ENCODE data around the gene ANXA3. TPM values are rescaled to one million over a fixed set of nuclear protein-coding genes. Genes with fewer than 3 reads are reported as not detected.
"Not testable (repeated sequence)": the region's sequence is repeated elsewhere in the genome, so short reads cannot be mapped to it uniquely, and the experiment has no call there.

ANXA3 gene
- total and polyA plus RNA-seq, 2 donors (not counting 1 experiment from before 2014, with no cell fraction given) = not detected

- ATAC-seq (ENCODE audit: low read depth) (no peak), DNase-seq (no peak)
- no peaks in the 10 kb centered on the region for H3K27me3 ChIP-seq (replicated peaks in 1 of 4; ENCODE audit: control extremely low read depth in 1 of 4, control insufficient read depth in 3 of 4, insufficient read depth in 4 of 4, low read length in 3 of 4)
- no peak overlapping the region for H3K4me2 ChIP-seq (replicated peaks; ENCODE audit: low read depth, low read length, poor library complexity, severe bottlenecking)
- H2AFZ ChIP-seq (ENCODE audit: insufficient read depth, low read depth, low read length, poor library complexity, severe bottlenecking) = no peak overlapping the region
- POLR2A ChIA-PET = no interaction called here
- Mint-ChIP-seq H3K27ac (no peak overlapping the region), H3K27me3 (peaks cover 3% of the 10 kb centered on the region), H3K4me1 (peaks cover 6% of the 10 kb centered on the region), H3K4me3 (no peak overlapping the region), H3K9me3 (ENCODE audit: insufficient read depth) (no peaks in the 10 kb centered on the region)
- intact Hi-C loops (cut with micrococcal nuclease) = no loop called here
- no peaks in the 10 kb centered on the region for H4K20me1 ChIP-seq (ENCODE audit: control insufficient read depth, insufficient read depth, low read length, poor library complexity, severe bottlenecking)
- CTCF ChIA-PET = no interaction called here
- H3K27ac ChIP-seq (ENCODE audit: low read length in 2 of 2) = no peak overlapping the region
- TF ChIP-seq EZH2 (IDR thresholded peaks at IDR 0.05; ENCODE audit: borderline replicate concordance, insufficient read depth, low read depth, low read length, poor library complexity, severe bottlenecking) (no peak), CTCF (IDR thresholded peaks at IDR 0.05) (no peak)
- H3K79me2 ChIP-seq (ENCODE audit: control insufficient read depth, insufficient read depth, low read length) = no peaks in the 10 kb centered on the region
- H3K9ac ChIP-seq (ENCODE audit: low read length) = no peak overlapping the region
- H3K9me3 ChIP-seq (ENCODE audit: control extremely low read depth in 1 of 3, control insufficient read depth in 2 of 3, insufficient read depth in 1 of 3, low read length in 2 of 3) = no peaks in the 10 kb centered on the region
- no peaks in the 10 kb centered on the region for H3K4me1 ChIP-seq (ENCODE audit: control insufficient read depth in 2 of 2, insufficient read depth in 2 of 2, low read length in 2 of 2)
- H3K4me3 ChIP-seq (ENCODE audit: control extremely low read depth in 1 of 5, extremely low read depth in 1 of 5, insufficient read depth in 1 of 5, low read depth in 2 of 5, low read length in 4 of 5) = no peak overlapping the region
- 100% methylated on average over 1 of the region's 3 CpGs for WGBS (ENCODE audit: insufficient coverage)
- no peaks in the 10 kb centered on the region for H3K36me3 ChIP-seq (replicated peaks in 1 of 2; ENCODE audit: control extremely low read depth in 1 of 2, control insufficient read depth in 1 of 2, extremely low read depth in 1 of 2, insufficient read depth in 2 of 2, low read length in 1 of 2)
These were observed 44.7 kb downstream of the ANXA3 start for GRCh38 chr4:78596111-78596742.

GRCh38 chr4:78598431-78598830, 46.9 kb downstream of the ANXA3 start:
- H3K9me3 Mint-ChIP-seq (ENCODE audit: insufficient read depth); H3K27me3 Mint-ChIP-seq; H3K27me3 ChIP-seq (replicated peaks in 1 of 4; ENCODE audit: control extremely low read depth in 1 of 4, control insufficient read depth in 3 of 4, insufficient read depth in 4 of 4, low read length in 3 of 4); H3K4me1 ChIP-seq (ENCODE audit: control insufficient read depth in 2 of 2, insufficient read depth in 2 of 2, low read length in 2 of 2); H3K4me3 ChIP-seq (ENCODE audit: control extremely low read depth in 1 of 5, extremely low read depth in 1 of 5, insufficient read depth in 1 of 5, low read depth in 2 of 5, low read length in 4 of 5); H3K79me2 ChIP-seq (ENCODE audit: control insufficient read depth, insufficient read depth, low read length); H3K27ac Mint-ChIP-seq; H4K20me1 ChIP-seq (ENCODE audit: control insufficient read depth, insufficient read depth, low read length, poor library complexity, severe bottlenecking); intact Hi-C loops (cut with micrococcal nuclease); H3K27ac ChIP-seq (ENCODE audit: low read length in 2 of 2); H2AFZ ChIP-seq (ENCODE audit: insufficient read depth, low read depth, low read length, poor library complexity, severe bottlenecking); H3K4me3 Mint-ChIP-seq; H3K4me2 ChIP-seq (replicated peaks; ENCODE audit: low read depth, low read length, poor library complexity, severe bottlenecking); H3K4me1 Mint-ChIP-seq; ATAC-seq (ENCODE audit: low read depth); H3K9me3 ChIP-seq (ENCODE audit: control extremely low read depth in 1 of 3, control insufficient read depth in 2 of 3, insufficient read depth in 1 of 3, low read length in 2 of 3); H3K9ac ChIP-seq (ENCODE audit: low read length); H3K36me3 ChIP-seq (replicated peaks in 1 of 2; ENCODE audit: control extremely low read depth in 1 of 2, control insufficient read depth in 1 of 2, extremely low read depth in 1 of 2, insufficient read depth in 2 of 2, low read length in 1 of 2); DNase-seq: not testable (repeated sequence)
- ChIA-PET CTCF (interaction anchor here (3.5 kb wide), 1 partner anchor 265 kb away, joined by 12 read pairs; no protein-coding TSS in a partner anchor), POLR2A (interaction anchor here (0.7 kb wide), 1 partner anchor 480 kb away, joined by 3 read pairs; no protein-coding TSS in a partner anchor)
- 94% methylated on average over 9 of the region's 10 CpGs for WGBS (ENCODE audit: insufficient coverage)

All from B cell (primary cell).